Measurements from ENCODE around the gene ENO2. TPM values are rescaled to one million over a fixed set of nuclear protein-coding genes. Genes with fewer than 3 reads are reported as not detected.

ENO2 gene
- total RNA-seq, 1 experiment from 2014 or later, result 166 TPM

- no peak overlapping the region for H4K8ac ChIP-seq (replicated peaks; ENCODE audit: insufficient read length, low read depth, low read length)
- H2BK20ac ChIP-seq (ENCODE audit: low read depth, low read length, poor library complexity, severe bottlenecking), result no peak overlapping the region
- no peak overlapping the region for H3K9ac ChIP-seq (ENCODE audit: extremely low read depth, insufficient read length, low read length)
- H2BK5ac ChIP-seq (ENCODE audit: insufficient read length, low read length), result no peak overlapping the region
- no peak overlapping the region for H3K23ac ChIP-seq (ENCODE audit: insufficient read length, low read depth, low read length)
- H4K5ac ChIP-seq (ENCODE audit: insufficient read length, low read depth, low read length), result no peak overlapping the region
- Mint-ChIP-seq H3K36me3 (ENCODE audit: insufficient read depth in 1 of 3, low read depth in 3 of 3) (peaks cover 26 to 43% (median 41%) of the 10 kb centered on the region in 3 experiments), H3K27ac (peak overlapping the region in 2 of 3 experiments; percentile 23 to 52; a peak in 2 of 7 replicates), H3K4me3 (peak overlapping the region; percentile 92 to 94), H3K27me3 (ENCODE audit: low read depth) (peaks cover 17% of the 10 kb centered on the region), H3K4me1 (peaks cover 29 to 47% of the 10 kb centered on the region in 2 experiments), H3K9me3 (no peaks in the 10 kb centered on the region)
- no peaks in the 10 kb centered on the region for H3K79me2 ChIP-seq (ENCODE audit: insufficient read depth, low read length)
- peak overlapping the region; percentile 70 for H3K4me2 ChIP-seq (ENCODE audit: insufficient read depth, insufficient read length, low read length)
- no peak overlapping the region for H3K4ac ChIP-seq (ENCODE audit: low read depth, low read length)
- H3K9me3 ChIP-seq (ENCODE audit: control insufficient read depth, low read depth, low read length), result no peaks in the 10 kb centered on the region
- H2AK5ac ChIP-seq (ENCODE audit: insufficient read length, low read length), result no peak overlapping the region
- no peak for TF ChIP-seq CTCF (conservative IDR thresholded peaks at IDR 0.05)
- no peak overlapping the region for H3T11ph ChIP-seq (ENCODE audit: low read length)
- peaks cover 16% of the 10 kb centered on the region for H3K23me2 ChIP-seq (ENCODE audit: insufficient read length, low read depth, low read length, poor library complexity, severe bottlenecking)
- no peaks in the 10 kb centered on the region for H3K27me3 ChIP-seq (ENCODE audit: insufficient read depth, low read length)
- no peak overlapping the region for H2BK15ac ChIP-seq (ENCODE audit: low read depth, low read length)
- H2BK12ac ChIP-seq (ENCODE audit: insufficient read length, low read depth, low read length), result no peak overlapping the region
- no peak overlapping the region for H3K56ac ChIP-seq (ENCODE audit: insufficient read length, low read depth, low read length)
- DNase-seq, result no peak
- H2AFZ ChIP-seq (ENCODE audit: low read length), result no peak overlapping the region
- H3K18ac ChIP-seq (ENCODE audit: insufficient read length, low read depth, low read length), result no peak overlapping the region
- no CpG with 5 or more reads among the region's 14 CpGs for WGBS (ENCODE audit: extremely low coverage, insufficient read length, low lambda C conversion rate)
- H4K91ac ChIP-seq (ENCODE audit: insufficient read length, low read depth, low read length), result no peak overlapping the region
- no peak overlapping the region for H3K14ac ChIP-seq (ENCODE audit: insufficient read depth, low read length)
- H3K27ac ChIP-seq (ENCODE audit: insufficient read length, low read depth, low read length), result no peak overlapping the region
- no peaks in the 10 kb centered on the region for H4K20me1 ChIP-seq (ENCODE audit: control insufficient read depth, insufficient read depth, insufficient read length)
- no peaks in the 10 kb centered on the region; the same call in 1 of the 2 replicates for H3K4me1 ChIP-seq (ENCODE audit: insufficient read depth, low read length)
- peaks cover 6% of the 10 kb centered on the region for H3K79me1 ChIP-seq (ENCODE audit: insufficient read depth, low read depth, low read length, poor library complexity, severe bottlenecking)
- H2BK120ac ChIP-seq (ENCODE audit: low read depth, low read length, poor library complexity, severe bottlenecking), result no peak overlapping the region
These were observed 1.5 kb downstream of the ENO2 start for GRCh38 chr12:6915789-6916285.

Measured in H9 (cell line).